SK-N-SH (cell line): ENCODE results near the gene PCNT. TPM values are rescaled to one million over a fixed set of nuclear protein-coding genes. Genes with fewer than 3 reads are reported as not detected.

ENCODE experiments used
- CTCF ChIA-PET: fragments of 300-600, 350-600 bp; formaldehyde crosslinking; extraction: SDS; loops from one replicate; lab custom pipeline; 2021; lab: Yijun Ruan, JAX
- POLR2A ChIA-PET: fragments of 350-600 bp; sonication (Branson Sonifier 250); formaldehyde crosslinking; extraction: SDS; loops from one replicate; lab custom pipeline; 2020; ENCODE audit warnings: antibody characterized with exemption, inconsistent platforms; lab: Yijun Ruan, JAX
- DNase-seq: peaks from one replicate; pipeline ENCODE4 v3.0.0; 2012
- H2AFZ ChIP-seq: fragments of 200-600 bp; sonication (generic); 2 replicates; pipeline ENCODE4 v1.8.1; 2016; ENCODE audit warnings: antibody characterized with exemption, mild to moderate bottlenecking, low read depth
- H3F3A ChIP-seq: fragments of 200-600 bp; sonication (generic); replicated peaks from 2 replicates; pipeline ENCODE3; 2016; ENCODE audit warnings: antibody characterized with exemption, mild to moderate bottlenecking; ENCODE audit not compliant: insufficient read depth
- H3K27ac ChIP-seq, 2 experiments: fragments of 200-500 bp in 1 of 2; fragments of 200-600 bp in 1 of 2; sonication (Bioruptor generic) in 1 of 2; sonication (generic), shearing (Covaris generic) in 1 of 2; 2 replicates each; pipeline versions ENCODE4 v1.5.1 to v1.6.1; 2014 to 2016; ENCODE audit warnings: low read depth in 2 of 2, inconsistent platforms in 1 of 2, low read length in 1 of 2, mild to moderate bottlenecking in 1 of 2, mixed read lengths in 1 of 2
- H3K27me3 ChIP-seq: fragments of 200-600 bp; sonication (generic), shearing (Covaris generic); 2 replicates; pipeline ENCODE4 v1.6.1; 2016; ENCODE audit warnings: mixed run types; ENCODE audit not compliant: insufficient read depth
- H3K36me3 ChIP-seq, 2 experiments: fragments of 200-500 bp in 1 of 2; fragments of 200-600 bp in 1 of 2; sonication (Bioruptor generic) in 1 of 2; sonication (generic) in 1 of 2; replicated peaks in 1 of 2; 2 replicates each; pipeline versions ENCODE3 to v1.5.1; 2014 to 2016; ENCODE audit warnings: low read length in 1 of 2, mild to moderate bottlenecking in 1 of 2; ENCODE audit not compliant: insufficient read depth in 2 of 2, control insufficient read depth in 1 of 2
- H3K4me1 ChIP-seq, 2 experiments: fragments of 200-500 bp in 1 of 2; fragments of 200-600 bp in 1 of 2; sonication (Bioruptor generic) in 1 of 2; sonication (generic), shearing (Covaris generic) in 1 of 2; 2 replicates each; pipeline versions ENCODE4 v1.5.1 to v1.6.1; 2014 to 2016; ENCODE audit warnings: low read depth in 1 of 2, low read length in 1 of 2, mixed run types in 1 of 2; ENCODE audit not compliant: insufficient read depth in 2 of 2, control insufficient read depth in 1 of 2
- H3K4me2 ChIP-seq: fragments of 200-600 bp; sonication (generic), shearing (Covaris generic); 2 replicates; pipeline ENCODE4 v1.6.1; 2017; ENCODE audit warnings: mixed run types
- H3K4me3 ChIP-seq, 2 experiments: fragments of 200-500 bp in 1 of 2; fragments of 200-600 bp in 1 of 2; sonication (Bioruptor generic) in 1 of 2; sonication (generic), shearing (Covaris generic) in 1 of 2; 2 replicates each; pipeline versions ENCODE4 v1.5.1 to v1.8.1; 2014 to 2016; ENCODE audit warnings: low read depth in 2 of 2, inconsistent platforms in 1 of 2, low read length in 1 of 2, mild to moderate bottlenecking in 1 of 2, mixed read lengths in 1 of 2, moderate library complexity in 1 of 2
- H3K79me2 ChIP-seq: fragments of 200-600 bp; sonication (generic); 2 replicates; pipeline ENCODE4 v1.8.1; 2017; ENCODE audit warnings: mild to moderate bottlenecking; ENCODE audit not compliant: insufficient read depth
- H3K9ac ChIP-seq: fragments of 200-600 bp; sonication (generic); 2 replicates; pipeline ENCODE4 v1.6.1; 2017; ENCODE audit warnings: mixed run types
- H3K9me2 ChIP-seq: fragments of 200-600 bp; sonication (generic); 2 replicates; pipeline ENCODE4 v1.6.1; 2017; ENCODE audit warnings: mixed run types
- H3K9me3 ChIP-seq: fragments of 200-600 bp; sonication (generic); 2 replicates; pipeline ENCODE4 v1.6.1; 2017; ENCODE audit warnings: mixed run types, mild to moderate bottlenecking, moderate library complexity
- H4K20me1 ChIP-seq: fragments of 200-600 bp; sonication (generic); 2 replicates; pipeline ENCODE4 v1.6.1; 2017; ENCODE audit warnings: mild to moderate bottlenecking, mixed run types; ENCODE audit not compliant: insufficient read depth
- CHD2 ChIP-seq: fragments of 150-350 bp; IDR thresholded peaks from 2 replicates; pipeline ENCODE4 v1.6.1; 2018; ENCODE audit warnings: low read length; ENCODE audit not compliant: partially characterized antibody
- FOSL2 ChIP-seq: IDR thresholded peaks from 2 replicates; pipeline ENCODE4 v1.4.0; 2012; ENCODE audit warnings: low read depth, mild to moderate bottlenecking, moderate library complexity, borderline replicate concordance
- FOXJ3 ChIP-seq: sonication (generic); formaldehyde crosslinking; IDR thresholded peaks from 2 replicates; pipeline ENCODE4 v1.5.1; 2020; ENCODE audit warnings: mild to moderate bottlenecking, missing genetic modification reagents
- FOXM1 ChIP-seq: IDR thresholded peaks from 2 replicates; pipeline ENCODE4 v1.4.0; 2012; ENCODE audit warnings: low read depth, mild to moderate bottlenecking
- GATA2 ChIP-seq: sonication (generic); formaldehyde crosslinking; IDR thresholded peaks from 2 replicates; pipeline ENCODE4 v1.5.0; 2020; ENCODE audit warnings: mild to moderate bottlenecking, missing genetic modification reagents
- MAX ChIP-seq: IDR thresholded peaks from 2 replicates; pipeline ENCODE4 v1.4.0; 2012; ENCODE audit warnings: low read depth
- MEF2A ChIP-seq: IDR thresholded peaks from 2 replicates; pipeline ENCODE4 v1.4.0; 2012; ENCODE audit warnings: low read depth, borderline replicate concordance
- POLR2AphosphoS5 ChIP-seq: IDR thresholded peaks from 2 replicates; pipeline ENCODE4 v1.6.1; 2012; ENCODE audit warnings: low read depth, low read length
- RAD21 ChIP-seq: IDR thresholded peaks from 2 replicates; pipeline ENCODE4 v1.6.1; 2012; ENCODE audit warnings: mild to moderate bottlenecking, low read length
- RCOR1 ChIP-seq: fragments of 150-350 bp; IDR thresholded peaks from 2 replicates; pipeline ENCODE4 v1.6.1; 2017; ENCODE audit warnings: antibody characterized with exemption, low read length
- REST ChIP-seq: IDR thresholded peaks from 2 replicates; pipeline ENCODE4 v1.6.1; 2012; ENCODE audit warnings: mild to moderate bottlenecking, low read depth, low read length, moderate library complexity
- RXRA ChIP-seq: IDR thresholded peaks from 2 replicates; pipeline ENCODE4 v1.4.0; 2012; ENCODE audit warnings: low read depth, mild to moderate bottlenecking, borderline replicate concordance
- SMC3 ChIP-seq: IDR thresholded peaks from 2 replicates; pipeline ENCODE4 v1.6.1; 2012; ENCODE audit warnings: low read depth, low read length, improper control_type of control experiment
- TEAD4 ChIP-seq: IDR thresholded peaks from 2 replicates; pipeline ENCODE4 v1.4.0; 2012; ENCODE audit warnings: mild to moderate bottlenecking, borderline replicate concordance; ENCODE audit not compliant: insufficient read depth
- USF1 ChIP-seq: IDR thresholded peaks from 2 replicates; pipeline ENCODE4 v1.4.0; 2012; ENCODE audit warnings: low read depth, borderline replicate concordance
- YY1 ChIP-seq: IDR thresholded peaks from 2 replicates; pipeline ENCODE4 v1.4.0; 2012; ENCODE audit warnings: low read depth, mild to moderate bottlenecking
- WGBS: methylation state at CpG from one replicate; pipeline ENCODE4 v1.1.6; 2017; ENCODE audit warnings: low lambda C conversion rate; 5-methylcytosine and 5-hydroxymethylcytosine counted together
- polyA plus RNA-seq, 3 experiments: library from polyadenylated mRNA; depleted of rRNA; stranded (reverse); fragments of >200 nt; gene quantifications; 2 replicates each; pipeline ENCODE4 v1.2.3, GENCODE V29; 2012
- TF ChIP-seq, protein P1 (sequence below): fragments of 200-600 bp; sonication (generic); IDR thresholded peaks from 2 replicates; pipeline ENCODE4 v1.6.1; 2017; ENCODE audit warnings: antibody characterized with exemption, mild to moderate bottlenecking, moderate library complexity

The PCNT gene
- polyA plus RNA-seq, 1 of the 3 experiments (the other 2 are of a cell fraction), result 15.7 TPM

GRCh38 chr21:46426313-46427046, 102.5 kb downstream of the PCNT start:
- DNase-seq, result no peak
- H3K27me3 ChIP-seq, result no peaks in the 10 kb centered on the region
- H3K4me2 ChIP-seq, result no peak overlapping the region
- no peaks in the 10 kb centered on the region for H3F3A ChIP-seq
- no peak for TF ChIP-seq REST
- no peak for TF ChIP-seq MAX
- no peak for TF ChIP-seq POLR2AphosphoS5
- no peak for TF ChIP-seq YY1
- TF ChIP-seq CHD2, result no peak
- no peak for TF ChIP-seq GATA2 (CRISPR knock-in tag)
- no peak for TF ChIP-seq TEAD4
- TF ChIP-seq RCOR1, result no peak
- TF ChIP-seq FOXM1, result no peak
- no peak for TF ChIP-seq MEF2A
- TF ChIP-seq FOSL2, result no peak
- TF ChIP-seq, protein P1, sequence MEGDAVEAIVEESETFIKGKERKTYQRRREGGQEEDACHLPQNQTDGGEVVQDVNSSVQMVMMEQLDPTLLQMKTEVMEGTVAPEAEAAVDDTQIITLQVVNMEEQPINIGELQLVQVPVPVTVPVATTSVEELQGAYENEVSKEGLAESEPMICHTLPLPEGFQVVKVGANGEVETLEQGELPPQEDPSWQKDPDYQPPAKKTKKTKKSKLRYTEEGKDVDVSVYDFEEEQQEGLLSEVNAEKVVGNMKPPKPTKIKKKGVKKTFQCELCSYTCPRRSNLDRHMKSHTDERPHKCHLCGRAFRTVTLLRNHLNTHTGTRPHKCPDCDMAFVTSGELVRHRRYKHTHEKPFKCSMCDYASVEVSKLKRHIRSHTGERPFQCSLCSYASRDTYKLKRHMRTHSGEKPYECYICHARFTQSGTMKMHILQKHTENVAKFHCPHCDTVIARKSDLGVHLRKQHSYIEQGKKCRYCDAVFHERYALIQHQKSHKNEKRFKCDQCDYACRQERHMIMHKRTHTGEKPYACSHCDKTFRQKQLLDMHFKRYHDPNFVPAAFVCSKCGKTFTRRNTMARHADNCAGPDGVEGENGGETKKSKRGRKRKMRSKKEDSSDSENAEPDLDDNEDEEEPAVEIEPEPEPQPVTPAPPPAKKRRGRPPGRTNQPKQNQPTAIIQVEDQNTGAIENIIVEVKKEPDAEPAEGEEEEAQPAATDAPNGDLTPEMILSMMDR, result no peak
- TF ChIP-seq USF1, result no peak
- no peak for TF ChIP-seq RXRA
- TF ChIP-seq FOXJ3 (CRISPR knock-in tag), result no peak
- no peak for TF ChIP-seq SMC3
- no peak for TF ChIP-seq RAD21
- no peaks in the 10 kb centered on the region for H4K20me1 ChIP-seq
- H3K36me3 ChIP-seq, result peaks cover 0 to 55% of the 10 kb centered on the region in 2 experiments
- no peaks in the 10 kb centered on the region for H3K4me1 ChIP-seq
- no peak overlapping the region for H3K27ac ChIP-seq
- 96% methylated on average over 12 of the region's 22 CpGs for WGBS
- H3K9ac ChIP-seq, result no peak overlapping the region
- no peaks in the 10 kb centered on the region for H3K9me2 ChIP-seq
- no peak overlapping the region for H3K4me3 ChIP-seq
- ChIA-PET CTCF (no interaction called here), POLR2A (no interaction called here)
- no peaks in the 10 kb centered on the region for H3K9me3 ChIP-seq
- no peak overlapping the region for H2AFZ ChIP-seq
- H3K79me2 ChIP-seq, result no peaks in the 10 kb centered on the region
